GM18951 (cell line): Measurements from ENCODE around the gene DOHH.
"Not testable (repeated sequence)": the region's sequence is repeated elsewhere in the genome, so short reads cannot be mapped to it uniquely, and the experiment has no call there.

Source experiments
- POLR2A ChIP-seq: IDR thresholded peaks from 4 replicates; pipeline ENCODE4 v1.6.1; 2011; ENCODE audit warnings: mild to moderate bottlenecking; ENCODE audit not compliant: insufficient read length, insufficient read depth; ENCODE audit errors: extremely low read depth
- in situ Hi-C: fragments of 300-500 bp; cut with MboI; formaldehyde crosslinking; loops from one replicate; pipeline ENCODE4 v1.12.0; 2022; ENCODE audit warnings: low sequenced_read_pairs, mixed read lengths, inconsistent platforms; ENCODE audit not compliant: unreplicated experiment

DOHH gene

GRCh38 chr19:3508771-3509535, 8.5 kb upstream of the DOHH start:
- in situ Hi-C loops, result no loop called here
- no peak for TF ChIP-seq POLR2A

GRCh38 chr19:3508121-3508661, 7.7 kb upstream of the DOHH start:
- in situ Hi-C loops, result not testable (repeated sequence)

GRCh38 chr19:3507371-3508120, 7.1 kb upstream of the DOHH start:
- TF ChIP-seq POLR2A, result no peak
- in situ Hi-C loops, result no loop called here

GRCh38 chr19:3506384-3507340, 6.2 kb upstream of the DOHH start:
- in situ Hi-C loops, result no loop called here

GRCh38 chr19:3505598-3506383, 5.3 kb upstream of the DOHH start, which contains the start of gene FZR1:
Gene FZR1, plus strand, starts transcription at chr19:3506311. Its CDS starts 16,679 bp downstream, at chr19:3522990.
- in situ Hi-C loops, result no loop called here
- TF ChIP-seq POLR2A, result peak; percentile 72

More at GRCh38 chr19:3506384-3507340, 6.2 kb upstream of the DOHH start:
- TF ChIP-seq POLR2A, result no peak

- in situ Hi-C loops, result no loop called here
- no peak for TF ChIP-seq POLR2A
Observed at GRCh38 chr19:3504735-3505134, 4.3 kb upstream of the DOHH start.

- in situ Hi-C loops, result no loop called here
- TF ChIP-seq POLR2A, result no peak
Observed at GRCh38 chr19:3503036-3503572, 2.6 kb upstream of the DOHH start.

GRCh38 chr19:3501780-3502179, 1.3 kb upstream of the DOHH start:
- TF ChIP-seq POLR2A, result no peak
- in situ Hi-C loops, result no loop called here

- in situ Hi-C loops, result no loop called here
- no peak for TF ChIP-seq POLR2A
Observed at GRCh38 chr19:3499738-3500428, 591 bp downstream of the DOHH start.

- in situ Hi-C loops, result no loop called here
- no peak for TF ChIP-seq POLR2A
Observed at GRCh38 chr19:3497757-3498520, 2.5 kb downstream of the DOHH start.
